HEK293 (cell line): ENCODE results near the gene SUPT3H.

Source experiments
- CTCF ChIA-PET: fragments of 350-600 bp; formaldehyde crosslinking; extraction: SDS; loops from one replicate; lab custom pipeline; 2021; ENCODE audit warnings: antibody characterized with exemption; lab: Yijun Ruan, JAX
- POLR2A ChIA-PET: fragments of 300-600 bp; formaldehyde crosslinking; extraction: SDS; loops from one replicate; lab custom pipeline; 2020; ENCODE audit warnings: antibody characterized with exemption, inconsistent platforms; lab: Yijun Ruan, JAX
- H3K27ac ChIP-seq: fragments of 200-500 bp; sonication (Bioruptor generic); 2 replicates; pipeline ENCODE4 v1.5.1; 2014; ENCODE audit warnings: low read depth, low read length, control low read depth, inconsistent platforms; ENCODE audit errors: extremely low read depth
- H3K36me3 ChIP-seq, 2 experiments: fragments of 200-500 bp in 1 of 2; sonication (Bioruptor generic) in 1 of 2; 1 replicate in 1 of 2; 2 replicates in 1 of 2; pipeline ENCODE4 v1.5.1; 2014 to 2017; ENCODE audit warnings: inconsistent platforms in 2 of 2, low read length in 2 of 2; ENCODE audit not compliant: control insufficient read depth in 2 of 2, insufficient read depth in 1 of 2
- H3K4me1 ChIP-seq: fragments of 200-500 bp; sonication (Bioruptor generic); 2 replicates; pipeline ENCODE4 v1.5.1; 2014; ENCODE audit warnings: mild to moderate bottlenecking, low read length, inconsistent platforms; ENCODE audit not compliant: control insufficient read depth, insufficient read depth
- H3K4me3 ChIP-seq: 2 replicates; pipeline ENCODE4 v1.5.1; 2011; ENCODE audit warnings: low read depth, mild to moderate bottlenecking, control low read depth, low read length, moderate library complexity
- H3K9me3 ChIP-seq: fragments of 200-500 bp; sonication (Bioruptor generic); 2 replicates; pipeline ENCODE4 v1.5.1; 2014; ENCODE audit warnings: low read depth, low read length, inconsistent platforms; ENCODE audit not compliant: control insufficient read depth, insufficient read depth
- BCL6B ChIP-seq: fragments of 450-650 bp; formaldehyde crosslinking; IDR thresholded peaks from 2 replicates; pipeline ENCODE4 v1.5.1; 2017; ENCODE audit warnings: missing biosample characterization, missing genetic modification characterization
- CTCF ChIP-seq: fragments of 450-650 bp; formaldehyde crosslinking; IDR thresholded peaks from 2 replicates; pipeline ENCODE4 v1.5.1; 2016; ENCODE audit warnings: missing biosample characterization, missing genetic modification characterization
- GLIS2 ChIP-seq: fragments of 450-650 bp; formaldehyde crosslinking; IDR thresholded peaks from 2 replicates; pipeline ENCODE4 v1.5.1; 2016; ENCODE audit warnings: missing biosample characterization, missing genetic modification characterization
- KLF8 ChIP-seq: fragments of 450-650 bp; formaldehyde crosslinking; IDR thresholded peaks from 2 replicates; pipeline ENCODE4 v1.5.1; 2016; ENCODE audit warnings: missing biosample characterization, missing genetic modification characterization
- WT1 ChIP-seq: fragments of 450-650 bp; formaldehyde crosslinking; IDR thresholded peaks from 2 replicates; pipeline ENCODE4 v1.5.1; 2016; ENCODE audit warnings: missing biosample characterization, missing genetic modification characterization
- ZIC2 ChIP-seq: fragments of 450-650 bp; formaldehyde crosslinking; IDR thresholded peaks from 2 replicates; pipeline ENCODE4 v1.5.1; 2016; ENCODE audit warnings: missing biosample characterization, missing genetic modification characterization
- ZNF19 ChIP-seq: fragments of 450-650 bp; formaldehyde crosslinking; IDR thresholded peaks from 2 replicates; pipeline ENCODE4; 2016; ENCODE audit warnings: missing biosample characterization, missing genetic modification characterization, low read depth
- ZNF214 ChIP-seq: fragments of 450-650 bp; formaldehyde crosslinking; IDR thresholded peaks from 2 replicates; pipeline ENCODE4 v1.5.1; 2017; ENCODE audit warnings: missing biosample characterization, mild to moderate bottlenecking, missing genetic modification characterization, borderline replicate concordance
- ZNF311 ChIP-seq: fragments of 450-650 bp; formaldehyde crosslinking; IDR thresholded peaks from 2 replicates; pipeline ENCODE4 v1.5.1; 2017; ENCODE audit warnings: missing biosample characterization, missing genetic modification characterization, borderline replicate concordance
- ZNF341 ChIP-seq: fragments of 450-650 bp; formaldehyde crosslinking; IDR thresholded peaks from 2 replicates; pipeline ENCODE4; 2016; ENCODE audit warnings: low read depth, missing biosample characterization, missing genetic modification characterization
- ZNF501 ChIP-seq: fragments of 450-650 bp; formaldehyde crosslinking; IDR thresholded peaks from 2 replicates; pipeline ENCODE4 v1.5.1; 2016; ENCODE audit warnings: missing biosample characterization, missing genetic modification characterization
- ZNF555 ChIP-seq: fragments of 450-650 bp; formaldehyde crosslinking; conservative IDR thresholded peaks from 2 replicates; pipeline ENCODE4 v1.5.1; 2017; ENCODE audit warnings: missing biosample characterization, mild to moderate bottlenecking, missing genetic modification characterization, inconsistent platforms
- ZNF624 ChIP-seq: fragments of 450-650 bp; formaldehyde crosslinking; IDR thresholded peaks from 2 replicates; pipeline ENCODE4 v1.5.1; 2017; ENCODE audit warnings: missing biosample characterization, missing genetic modification characterization
- ZNF654 ChIP-seq: fragments of 450-650 bp; formaldehyde crosslinking; IDR thresholded peaks from 2 replicates; pipeline ENCODE4 v1.5.1; 2016; ENCODE audit warnings: low read depth, missing biosample characterization, missing genetic modification characterization
- ZNF660 ChIP-seq: fragments of 450-650 bp; IDR thresholded peaks from 2 replicates; pipeline ENCODE4 v1.5.1; 2018; ENCODE audit warnings: missing biosample characterization, mild to moderate bottlenecking, missing genetic modification characterization
- ZNF776 ChIP-seq: fragments of 450-650 bp; formaldehyde crosslinking; IDR thresholded peaks from 2 replicates; pipeline ENCODE4 v1.5.0; 2017; ENCODE audit warnings: missing biosample characterization, missing genetic modification characterization, borderline replicate concordance
- TF ChIP-seq, protein P1 (sequence below): fragments of 450-650 bp; formaldehyde crosslinking; IDR thresholded peaks from 2 replicates; pipeline ENCODE4 v1.5.1; 2017; ENCODE audit warnings: missing biosample characterization, missing genetic modification characterization
- TF ChIP-seq, protein P2 (sequence below): fragments of 450-650 bp; formaldehyde crosslinking; IDR thresholded peaks from 2 replicates; pipeline ENCODE4 v1.5.1; 2016; ENCODE audit warnings: missing biosample characterization, missing genetic modification characterization
- TF ChIP-seq, protein P3 (sequence below): fragments of 450-650 bp; formaldehyde crosslinking; IDR thresholded peaks from 2 replicates; pipeline ENCODE4 v1.5.0; 2017; ENCODE audit warnings: missing biosample characterization, missing genetic modification characterization, borderline replicate concordance
- TF ChIP-seq, protein P4 (sequence below): fragments of 450-650 bp; formaldehyde crosslinking; IDR thresholded peaks from 2 replicates; pipeline ENCODE4 v1.5.1; 2017; ENCODE audit warnings: missing biosample characterization, missing genetic modification characterization

The SUPT3H gene

DNA sequence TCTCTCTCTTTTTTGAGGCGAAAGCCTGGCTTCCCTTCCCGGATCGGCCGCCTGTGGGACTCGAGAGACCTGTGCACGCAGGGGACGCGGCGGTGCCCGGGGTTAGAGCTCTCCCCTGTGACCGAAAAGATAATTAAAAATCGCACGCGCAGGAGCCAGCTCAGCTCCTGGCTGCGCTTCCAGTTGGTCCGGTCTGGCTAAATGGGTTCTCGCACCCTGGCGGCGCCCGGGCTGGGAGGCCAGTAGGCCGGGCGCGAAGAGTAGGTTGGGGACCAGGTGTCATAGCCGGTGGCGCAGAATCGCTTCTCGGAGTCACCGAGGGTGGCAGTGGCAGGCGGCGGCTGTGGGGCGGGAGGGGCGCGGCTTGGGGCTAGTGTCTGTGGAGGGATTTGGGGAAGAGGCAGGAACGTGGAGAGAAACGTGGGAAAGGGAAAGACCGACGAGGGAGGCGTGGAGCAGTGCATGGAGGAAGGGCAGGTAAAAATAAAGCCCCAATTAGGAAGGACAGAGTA is 41.9 kb upstream of the SUPT3H start (continued):
- TF ChIP-seq, protein P1, sequence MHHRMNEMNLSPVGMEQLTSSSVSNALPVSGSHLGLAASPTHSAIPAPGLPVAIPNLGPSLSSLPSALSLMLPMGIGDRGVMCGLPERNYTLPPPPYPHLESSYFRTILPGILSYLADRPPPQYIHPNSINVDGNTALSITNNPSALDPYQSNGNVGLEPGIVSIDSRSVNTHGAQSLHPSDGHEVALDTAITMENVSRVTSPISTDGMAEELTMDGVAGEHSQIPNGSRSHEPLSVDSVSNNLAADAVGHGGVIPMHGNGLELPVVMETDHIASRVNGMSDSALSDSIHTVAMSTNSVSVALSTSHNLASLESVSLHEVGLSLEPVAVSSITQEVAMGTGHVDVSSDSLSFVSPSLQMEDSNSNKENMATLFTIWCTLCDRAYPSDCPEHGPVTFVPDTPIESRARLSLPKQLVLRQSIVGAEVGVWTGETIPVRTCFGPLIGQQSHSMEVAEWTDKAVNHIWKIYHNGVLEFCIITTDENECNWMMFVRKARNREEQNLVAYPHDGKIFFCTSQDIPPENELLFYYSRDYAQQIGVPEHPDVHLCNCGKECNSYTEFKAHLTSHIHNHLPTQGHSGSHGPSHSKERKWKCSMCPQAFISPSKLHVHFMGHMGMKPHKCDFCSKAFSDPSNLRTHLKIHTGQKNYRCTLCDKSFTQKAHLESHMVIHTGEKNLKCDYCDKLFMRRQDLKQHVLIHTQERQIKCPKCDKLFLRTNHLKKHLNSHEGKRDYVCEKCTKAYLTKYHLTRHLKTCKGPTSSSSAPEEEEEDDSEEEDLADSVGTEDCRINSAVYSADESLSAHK (tag by site-specific recombination): 0 out of 2 replicates have a peak, but pooled peaks have one; percentile 6
- TF ChIP-seq GLIS2 (tag by site-specific recombination): peak; percentile 49
- TF ChIP-seq ZNF19 (tag by site-specific recombination): no peak
- 0 out of 2 replicates have a peak, but pooled peaks have one; percentile 23 for TF ChIP-seq ZIC2 (tag by site-specific recombination)
- peak; percentile 29 for TF ChIP-seq ZNF654 (tag by site-specific recombination)
- peak; percentile 68 for TF ChIP-seq CTCF (tag by site-specific recombination)
- TF ChIP-seq WT1 (tag by site-specific recombination): no peak
- TF ChIP-seq KLF8: 0 out of 2 replicates have a peak, but pooled peaks have one; percentile 24
- TF ChIP-seq ZNF660 (tag by site-specific recombination): 0 out of 2 replicates have a peak, but pooled peaks have one; percentile 21
- TF ChIP-seq ZNF214: no peak
- 0 out of 2 replicates have a peak, but pooled peaks have one; percentile 9 for TF ChIP-seq ZNF341
- TF ChIP-seq, all 188 proteins: peak for 14

- H3K27ac ChIP-seq: no peak overlapping the region
- POLR2A ChIA-PET: interaction anchor here (1.2 kb wide), 1 partner anchor 39 kb away, joined by 5 read pairs; the partner anchor contains the start of gene SUPT3H
- no peak overlapping the region for H3K4me3 ChIP-seq
- no peaks in the 10 kb centered on the region for H3K36me3 ChIP-seq
- H3K4me1 ChIP-seq: peaks cover 28% of the 10 kb centered on the region
- TF ChIP-seq ZNF311 (tag by site-specific recombination) (no peak), ZNF555 (tag by site-specific recombination) (no peak), ZNF776 (tag by site-specific recombination) (no peak), BCL6B (tag by site-specific recombination) (no peak), ZNF624 (tag by site-specific recombination) (no peak), ZNF501 (tag by site-specific recombination) (no peak)
- TF ChIP-seq, protein P2, sequence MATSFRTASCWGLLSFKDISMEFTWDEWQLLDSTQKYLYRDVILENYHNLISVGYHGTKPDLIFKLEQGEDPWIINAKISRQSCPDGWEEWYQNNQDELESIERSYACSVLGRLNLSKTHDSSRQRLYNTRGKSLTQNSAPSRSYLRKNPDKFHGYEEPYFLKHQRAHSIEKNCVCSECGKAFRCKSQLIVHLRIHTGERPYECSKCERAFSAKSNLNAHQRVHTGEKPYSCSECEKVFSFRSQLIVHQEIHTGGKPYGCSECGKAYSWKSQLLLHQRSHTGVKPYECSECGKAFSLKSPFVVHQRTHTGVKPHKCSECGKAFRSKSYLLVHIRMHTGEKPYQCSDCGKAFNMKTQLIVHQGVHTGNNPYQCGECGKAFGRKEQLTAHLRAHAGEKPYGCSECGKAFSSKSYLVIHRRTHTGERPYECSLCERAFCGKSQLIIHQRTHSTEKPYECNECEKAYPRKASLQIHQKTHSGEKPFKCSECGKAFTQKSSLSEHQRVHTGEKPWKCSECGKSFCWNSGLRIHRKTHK (tag by site-specific recombination): no peak
- TF ChIP-seq, protein P3, sequence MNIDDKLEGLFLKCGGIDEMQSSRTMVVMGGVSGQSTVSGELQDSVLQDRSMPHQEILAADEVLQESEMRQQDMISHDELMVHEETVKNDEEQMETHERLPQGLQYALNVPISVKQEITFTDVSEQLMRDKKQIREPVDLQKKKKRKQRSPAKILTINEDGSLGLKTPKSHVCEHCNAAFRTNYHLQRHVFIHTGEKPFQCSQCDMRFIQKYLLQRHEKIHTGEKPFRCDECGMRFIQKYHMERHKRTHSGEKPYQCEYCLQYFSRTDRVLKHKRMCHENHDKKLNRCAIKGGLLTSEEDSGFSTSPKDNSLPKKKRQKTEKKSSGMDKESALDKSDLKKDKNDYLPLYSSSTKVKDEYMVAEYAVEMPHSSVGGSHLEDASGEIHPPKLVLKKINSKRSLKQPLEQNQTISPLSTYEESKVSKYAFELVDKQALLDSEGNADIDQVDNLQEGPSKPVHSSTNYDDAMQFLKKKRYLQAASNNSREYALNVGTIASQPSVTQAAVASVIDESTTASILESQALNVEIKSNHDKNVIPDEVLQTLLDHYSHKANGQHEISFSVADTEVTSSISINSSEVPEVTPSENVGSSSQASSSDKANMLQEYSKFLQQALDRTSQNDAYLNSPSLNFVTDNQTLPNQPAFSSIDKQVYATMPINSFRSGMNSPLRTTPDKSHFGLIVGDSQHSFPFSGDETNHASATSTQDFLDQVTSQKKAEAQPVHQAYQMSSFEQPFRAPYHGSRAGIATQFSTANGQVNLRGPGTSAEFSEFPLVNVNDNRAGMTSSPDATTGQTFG (tag by site-specific recombination): no peak
- TF ChIP-seq, protein P4, sequence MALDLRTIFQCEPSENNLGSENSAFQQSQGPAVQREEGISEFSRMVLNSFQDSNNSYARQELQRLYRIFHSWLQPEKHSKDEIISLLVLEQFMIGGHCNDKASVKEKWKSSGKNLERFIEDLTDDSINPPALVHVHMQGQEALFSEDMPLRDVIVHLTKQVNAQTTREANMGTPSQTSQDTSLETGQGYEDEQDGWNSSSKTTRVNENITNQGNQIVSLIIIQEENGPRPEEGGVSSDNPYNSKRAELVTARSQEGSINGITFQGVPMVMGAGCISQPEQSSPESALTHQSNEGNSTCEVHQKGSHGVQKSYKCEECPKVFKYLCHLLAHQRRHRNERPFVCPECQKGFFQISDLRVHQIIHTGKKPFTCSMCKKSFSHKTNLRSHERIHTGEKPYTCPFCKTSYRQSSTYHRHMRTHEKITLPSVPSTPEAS: no peak
- no peaks in the 10 kb centered on the region for H3K9me3 ChIP-seq
- CTCF ChIA-PET: interaction anchor here (0.7 to 1.7 kb wide), 3 partner anchors 39 to 986 kb away, joined by 3 to 6 read pairs (median 4); partner anchors contain the start of gene SUPT3H
These were observed 39.7 kb upstream of the SUPT3H start for GRCh38 chr6:45417436-45417835.
